GM23338 (cell line): ENCODE measurements around the gene UXS1.

Source experiments
- CREB1 ChIP-seq: fragments of 250-450 bp; sonication (Bioruptor Pico); IDR thresholded peaks from 2 replicates; pipeline ENCODE4 v1.5.0; 2020; ENCODE audit warnings: low read depth, mild to moderate bottlenecking, moderate library complexity
- CTCF ChIP-seq, 2 experiments: fragments of 200-600 bp in 1 of 2; sonication (generic) in 1 of 2; conservative IDR thresholded peaks; 2 replicates each; pipeline versions ENCODE4 v1.5.1 to v1.6.1; 2016 to 2017; ENCODE audit warnings: antibody characterized with exemption in 2 of 2, low read depth in 2 of 2, mild to moderate bottlenecking in 2 of 2, moderate library complexity in 1 of 2
- EZH2 ChIP-seq: fragments of 200-600 bp; sonication (generic); IDR thresholded peaks from one replicate; pipeline ENCODE4 v1.8.0; 2017; ENCODE audit warnings: antibody characterized with exemption, mild to moderate bottlenecking, low read depth; ENCODE audit not compliant: unreplicated experiment
- JUNB ChIP-seq: IDR thresholded peaks from one replicate; pipeline ENCODE4 v1.6.1; 2016; ENCODE audit warnings: antibody characterized with exemption; ENCODE audit not compliant: unreplicated experiment
- NANOG ChIP-seq: IDR thresholded peaks from 2 replicates; pipeline ENCODE4 v1.6.1; 2016; ENCODE audit warnings: antibody characterized with exemption, borderline replicate concordance
- POLR2AphosphoS5 ChIP-seq: IDR thresholded peaks from 2 replicates; pipeline ENCODE4 v1.6.1; 2016; ENCODE audit warnings: antibody characterized with exemption, low read depth
- REST ChIP-seq: IDR thresholded peaks from one replicate; pipeline ENCODE4 v1.6.1; 2018; ENCODE audit warnings: antibody characterized with exemption; ENCODE audit not compliant: unreplicated experiment
- STAT1 ChIP-seq: IDR thresholded peaks from one replicate; pipeline ENCODE4 v1.6.1; 2016; ENCODE audit warnings: antibody characterized with exemption; ENCODE audit not compliant: unreplicated experiment

- peak; percentile 47 to 70 for TF ChIP-seq CTCF (conservative IDR thresholded peaks at IDR 0.05; ENCODE audit: low read depth in 2 of 2)
- no peak for TF ChIP-seq EZH2
- TF ChIP-seq NANOG, result no peak
- no peak for TF ChIP-seq STAT1
- no peak for TF ChIP-seq CREB1 (CRISPR knock-in tag)
- no peak for TF ChIP-seq REST
- TF ChIP-seq POLR2AphosphoS5, result no peak
- no peak for TF ChIP-seq JUNB
Observed at GRCh38 chr2:106085181-106085940, 108.7 kb downstream of the UXS1 start.
